ENCODE data around the gene UBA6. TPM values are rescaled to one million over a fixed set of nuclear protein-coding genes. Genes with fewer than 3 reads are reported as not detected.

The UBA6 gene
- polyA plus RNA-seq, 1 of the 3 experiments (the other 2 are of a cell fraction) = 51.0 TPM

DNA sequence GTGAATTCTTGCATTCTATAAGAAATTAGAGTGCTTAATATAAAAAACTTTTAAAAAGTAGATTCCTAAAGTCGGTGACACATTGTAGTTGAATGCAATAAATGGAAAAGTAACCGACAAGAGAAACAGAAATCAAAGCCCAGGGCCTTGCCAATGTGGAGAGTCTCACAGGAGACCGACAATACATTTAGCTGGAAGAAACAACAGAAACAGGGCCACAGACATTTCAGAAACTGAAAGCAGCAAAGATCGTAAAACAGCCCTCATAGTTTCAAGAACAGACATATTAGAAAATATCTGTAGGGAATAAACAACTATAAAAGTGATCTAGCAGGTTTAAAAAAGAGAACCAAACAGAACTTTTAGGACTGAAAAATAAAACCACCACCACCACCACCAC lies 92.9 kb downstream of the UBA6 start:
- Histone ChIP-seq H3K27me3 (ENCODE audit: insufficient read depth) (no peaks in the 10 kb centered on the region), H3K27ac (ENCODE audit: low read depth in 2 of 2, low read length in 1 of 2) (no peak overlapping the region), H3K9ac (no peak overlapping the region), H3K79me2 (ENCODE audit: insufficient read depth) (no peaks in the 10 kb centered on the region), H4K20me1 (ENCODE audit: insufficient read depth) (no peaks in the 10 kb centered on the region), H3K4me1 (ENCODE audit: control insufficient read depth in 1 of 2, insufficient read depth in 2 of 2, low read depth in 1 of 2, low read length in 1 of 2) (no peaks in the 10 kb centered on the region), H3K4me2 (no peak overlapping the region), H3K9me2 (no peaks in the 10 kb centered on the region), H3K36me3 (replicated peaks in 1 of 2; ENCODE audit: control insufficient read depth in 1 of 2, insufficient read depth in 2 of 2, low read length in 1 of 2) (peaks cover 0 to 17% of the 10 kb centered on the region in 2 experiments), H3K4me3 (ENCODE audit: low read depth in 2 of 2, low read length in 1 of 2) (no peak overlapping the region), H3K9me3 (peaks cover 6% of the 10 kb centered on the region; the same call in 1 of the 2 replicates), H3F3A (replicated peaks; ENCODE audit: insufficient read depth) (peaks cover 14% of the 10 kb centered on the region), H2AFZ (ENCODE audit: low read depth) (no peak overlapping the region)
- no peak for TF ChIP-seq GABPA (IDR thresholded peaks at IDR 0.05; ENCODE audit: low read depth)
- no peak for TF ChIP-seq RXRA (IDR thresholded peaks at IDR 0.05; ENCODE audit: borderline replicate concordance, low read depth)
- TF ChIP-seq, protein P1, sequence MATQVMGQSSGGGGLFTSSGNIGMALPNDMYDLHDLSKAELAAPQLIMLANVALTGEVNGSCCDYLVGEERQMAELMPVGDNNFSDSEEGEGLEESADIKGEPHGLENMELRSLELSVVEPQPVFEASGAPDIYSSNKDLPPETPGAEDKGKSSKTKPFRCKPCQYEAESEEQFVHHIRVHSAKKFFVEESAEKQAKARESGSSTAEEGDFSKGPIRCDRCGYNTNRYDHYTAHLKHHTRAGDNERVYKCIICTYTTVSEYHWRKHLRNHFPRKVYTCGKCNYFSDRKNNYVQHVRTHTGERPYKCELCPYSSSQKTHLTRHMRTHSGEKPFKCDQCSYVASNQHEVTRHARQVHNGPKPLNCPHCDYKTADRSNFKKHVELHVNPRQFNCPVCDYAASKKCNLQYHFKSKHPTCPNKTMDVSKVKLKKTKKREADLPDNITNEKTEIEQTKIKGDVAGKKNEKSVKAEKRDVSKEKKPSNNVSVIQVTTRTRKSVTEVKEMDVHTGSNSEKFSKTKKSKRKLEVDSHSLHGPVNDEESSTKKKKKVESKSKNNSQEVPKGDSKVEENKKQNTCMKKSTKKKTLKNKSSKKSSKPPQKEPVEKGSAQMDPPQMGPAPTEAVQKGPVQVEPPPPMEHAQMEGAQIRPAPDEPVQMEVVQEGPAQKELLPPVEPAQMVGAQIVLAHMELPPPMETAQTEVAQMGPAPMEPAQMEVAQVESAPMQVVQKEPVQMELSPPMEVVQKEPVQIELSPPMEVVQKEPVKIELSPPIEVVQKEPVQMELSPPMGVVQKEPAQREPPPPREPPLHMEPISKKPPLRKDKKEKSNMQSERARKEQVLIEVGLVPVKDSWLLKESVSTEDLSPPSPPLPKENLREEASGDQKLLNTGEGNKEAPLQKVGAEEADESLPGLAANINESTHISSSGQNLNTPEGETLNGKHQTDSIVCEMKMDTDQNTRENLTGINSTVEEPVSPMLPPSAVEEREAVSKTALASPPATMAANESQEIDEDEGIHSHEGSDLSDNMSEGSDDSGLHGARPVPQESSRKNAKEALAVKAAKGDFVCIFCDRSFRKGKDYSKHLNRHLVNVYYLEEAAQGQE (IDR thresholded peaks at IDR 0.05; ENCODE audit: low read depth, low read length) = no peak
- no peak for TF ChIP-seq FOXM1 (IDR thresholded peaks at IDR 0.05; ENCODE audit: low read depth)
- TF ChIP-seq FOXJ3 (CRISPR knock-in tag; IDR thresholded peaks at IDR 0.05) = no peak
- TF ChIP-seq TCF12 (IDR thresholded peaks at IDR 0.05) = no peak
- no peak for TF ChIP-seq RAD21 (IDR thresholded peaks at IDR 0.05; ENCODE audit: low read length)
- TF ChIP-seq TEAD4 (IDR thresholded peaks at IDR 0.05; ENCODE audit: borderline replicate concordance, insufficient read depth) = no peak
- TF ChIP-seq SIN3A (IDR thresholded peaks at IDR 0.05; ENCODE audit: borderline replicate concordance, low read depth, low read length) = no peak
- no peak for TF ChIP-seq CHD2 (IDR thresholded peaks at IDR 0.05; ENCODE audit: low read length, partially characterized antibody)
- TF ChIP-seq TAF1 (IDR thresholded peaks at IDR 0.05; ENCODE audit: borderline replicate concordance, low read depth, low read length) = no peak
- TF ChIP-seq, protein P2, sequence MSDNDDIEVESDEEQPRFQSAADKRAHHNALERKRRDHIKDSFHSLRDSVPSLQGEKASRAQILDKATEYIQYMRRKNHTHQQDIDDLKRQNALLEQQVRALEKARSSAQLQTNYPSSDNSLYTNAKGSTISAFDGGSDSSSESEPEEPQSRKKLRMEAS (IDR thresholded peaks at IDR 0.05; ENCODE audit: low read depth) = no peak
- no peak for TF ChIP-seq YY1 (IDR thresholded peaks at IDR 0.05; ENCODE audit: low read depth)
- TF ChIP-seq MEF2A (IDR thresholded peaks at IDR 0.05; ENCODE audit: borderline replicate concordance, low read depth) = no peak
- no peak for TF ChIP-seq JUND (IDR thresholded peaks at IDR 0.05)
- no peak for TF ChIP-seq EP300 (IDR thresholded peaks at IDR 0.05; ENCODE audit: borderline replicate concordance in 1 of 2, low read depth in 1 of 2, low read length in 1 of 2)
- TF ChIP-seq, protein P3, sequence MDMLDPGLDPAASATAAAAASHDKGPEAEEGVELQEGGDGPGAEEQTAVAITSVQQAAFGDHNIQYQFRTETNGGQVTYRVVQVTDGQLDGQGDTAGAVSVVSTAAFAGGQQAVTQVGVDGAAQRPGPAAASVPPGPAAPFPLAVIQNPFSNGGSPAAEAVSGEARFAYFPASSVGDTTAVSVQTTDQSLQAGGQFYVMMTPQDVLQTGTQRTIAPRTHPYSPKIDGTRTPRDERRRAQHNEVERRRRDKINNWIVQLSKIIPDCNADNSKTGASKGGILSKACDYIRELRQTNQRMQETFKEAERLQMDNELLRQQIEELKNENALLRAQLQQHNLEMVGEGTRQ (IDR thresholded peaks at IDR 0.05; ENCODE audit: borderline replicate concordance, low read depth, low read length) = no peak
- no peak for TF ChIP-seq RCOR1 (IDR thresholded peaks at IDR 0.05; ENCODE audit: low read length)
- TF ChIP-seq ELF1 (IDR thresholded peaks at IDR 0.05) = no peak
- no peak for TF ChIP-seq RFX5 (IDR thresholded peaks at IDR 0.05; ENCODE audit: low read length)
- ChIA-PET CTCF (interaction anchor here (1.2 kb wide), 1 partner anchor 55 kb away, joined by 3 read pairs; no protein-coding TSS in a partner anchor), POLR2A (no interaction called here)
- no peak for DNase-seq
- 75% methylated on average over 4 of the region's 4 CpGs for WGBS (ENCODE audit: low lambda C conversion rate)
